Dedifferentiated amniotic fluid mesenchymal stem cell (primary cell): Measurements from ENCODE around the gene PDE10A.

Experiments used
- DNase-seq: peaks from one replicate; pipeline ENCODE4 v3.0.0-alpha.2; 2016; ENCODE audit errors: extremely low spot score

Gene PDE10A

DNA sequence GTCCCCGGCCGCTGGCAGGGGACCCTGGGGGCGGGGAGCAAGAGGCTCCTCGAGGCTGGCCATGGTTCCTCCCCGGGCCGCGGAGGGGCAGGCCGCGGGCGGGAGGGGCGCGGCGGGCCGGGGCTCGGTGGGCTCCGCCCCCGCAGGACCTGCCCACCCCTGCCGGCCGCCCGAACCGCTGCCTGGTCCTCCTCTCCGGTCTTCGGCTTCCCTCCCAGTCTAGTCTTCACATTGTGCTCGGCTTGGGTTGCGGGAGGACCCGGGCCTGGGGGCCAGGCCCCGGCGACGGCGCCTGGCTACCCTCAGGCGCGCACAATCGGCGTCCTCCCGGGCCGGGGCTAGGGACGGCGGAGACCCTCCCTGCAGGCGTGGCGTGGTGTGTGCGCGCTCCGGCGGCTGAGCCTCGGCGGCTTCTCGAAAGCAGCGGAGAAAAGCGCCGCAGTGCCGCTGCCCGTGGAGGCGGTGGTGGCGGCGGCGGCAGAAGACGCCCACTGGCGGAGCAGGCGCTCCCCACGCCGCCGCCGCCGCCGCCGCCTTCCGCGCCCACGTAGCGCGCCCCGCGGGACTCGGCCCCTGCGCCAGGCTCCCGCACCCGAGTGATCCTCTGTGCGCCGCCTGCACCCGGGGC, at the start of gene PDE10A:
Gene PDE10A, minus strand, starts transcription at position 493 of the 628 bp plus-strand sequence. Its CDS starts 430 bp downstream, at position 63.
- DNase-seq: no peak

GRCh38 chr6:165708985-165709576, 46.0 kb upstream of the PDE10A start:
- no peak for DNase-seq

DNA sequence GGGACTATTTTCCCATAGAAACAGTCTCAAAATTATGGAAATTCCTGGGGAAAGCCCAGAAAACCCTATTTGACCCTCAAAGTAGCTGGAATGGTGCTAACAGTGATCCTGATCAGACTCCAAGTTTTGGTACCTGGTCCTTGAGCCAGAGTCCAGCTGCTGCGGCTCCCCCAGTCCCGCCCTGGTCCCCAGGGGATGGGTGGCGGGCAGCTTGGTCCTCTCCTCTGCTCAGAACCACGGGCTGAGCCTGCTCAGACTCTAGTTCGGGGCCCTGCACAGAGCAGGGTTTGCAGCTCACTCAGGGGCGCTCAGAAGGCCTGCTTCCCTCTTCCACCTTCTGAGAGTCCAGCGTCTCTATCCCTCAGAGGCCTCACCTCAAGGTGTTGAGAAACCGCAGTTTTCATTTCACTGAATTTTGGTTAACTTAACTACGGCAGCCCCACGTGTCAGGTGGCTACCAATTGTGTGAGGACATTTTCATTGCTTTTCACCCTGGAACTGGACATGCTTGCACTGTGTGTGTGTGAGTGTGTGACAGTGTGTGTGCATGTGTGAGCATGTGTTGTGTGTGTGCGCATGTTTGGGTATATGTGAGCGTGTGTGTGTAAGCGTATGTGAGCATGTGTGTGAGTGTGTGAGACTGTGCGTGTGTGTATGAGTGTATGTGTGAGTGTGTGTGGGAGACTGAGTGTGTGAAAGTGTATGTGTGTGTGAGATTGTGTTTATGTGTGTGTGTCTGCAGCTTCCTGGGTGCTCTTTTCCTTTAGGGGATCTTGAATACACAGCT, 44.2 kb upstream of the PDE10A start:
- DNase-seq: no peak

- DNase-seq: no peak
These were observed 42.9 kb upstream of the PDE10A start for GRCh38 chr6:165705941-165706340.

DNA sequence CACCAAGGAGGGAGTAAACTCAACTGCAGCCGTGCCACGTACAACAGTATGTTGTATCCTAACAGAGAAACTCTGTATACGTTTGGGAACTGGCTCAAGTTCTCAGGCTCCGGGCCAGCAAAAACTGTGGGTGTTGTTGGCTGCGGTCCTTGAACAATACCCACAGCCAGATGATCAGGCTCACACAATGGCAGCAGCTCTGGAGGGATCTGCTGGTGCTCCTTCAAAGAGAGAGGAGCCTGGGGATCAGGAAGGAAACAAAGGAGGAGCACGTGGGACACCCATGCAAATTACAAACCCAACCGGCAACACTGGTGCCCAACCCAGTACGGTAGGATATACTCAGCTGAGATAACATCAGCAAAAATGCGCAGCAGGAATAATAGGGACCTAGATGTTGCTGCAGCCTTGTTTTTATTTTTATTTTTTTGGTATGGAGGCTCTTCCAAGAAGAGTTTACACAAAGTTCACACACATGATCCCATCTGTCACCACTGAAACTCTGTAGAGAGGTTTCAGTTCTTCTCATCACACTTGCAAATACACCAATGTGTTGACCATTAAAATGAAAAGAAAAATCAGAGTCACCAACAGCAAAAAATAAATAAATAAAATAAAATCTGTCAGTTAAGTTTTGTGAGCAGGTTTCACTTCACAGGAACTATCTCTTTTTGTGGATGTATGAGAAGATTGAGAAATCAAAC, 41.2 kb upstream of the PDE10A start:
- DNase-seq: no peak

DNA sequence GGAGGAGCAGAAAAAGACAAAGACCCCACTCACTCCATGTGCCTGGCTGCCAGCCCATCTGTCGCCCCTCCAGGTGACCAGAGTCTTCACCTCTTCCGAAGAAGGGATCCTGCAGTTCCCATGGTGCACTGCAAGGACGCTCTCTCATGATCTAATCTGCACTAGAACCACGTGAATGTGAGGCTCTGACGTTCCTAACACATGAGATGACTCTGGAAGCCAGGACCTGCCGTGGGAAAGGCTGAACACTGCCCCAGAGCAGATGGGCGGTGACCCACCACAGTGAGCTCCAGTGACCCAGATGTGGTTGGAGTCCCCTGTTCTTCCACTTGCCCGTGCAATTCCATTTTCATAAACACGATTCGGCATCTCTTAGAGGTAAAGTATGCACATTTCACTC, 39.6 kb upstream of the PDE10A start:
- DNase-seq: no peak

DNA sequence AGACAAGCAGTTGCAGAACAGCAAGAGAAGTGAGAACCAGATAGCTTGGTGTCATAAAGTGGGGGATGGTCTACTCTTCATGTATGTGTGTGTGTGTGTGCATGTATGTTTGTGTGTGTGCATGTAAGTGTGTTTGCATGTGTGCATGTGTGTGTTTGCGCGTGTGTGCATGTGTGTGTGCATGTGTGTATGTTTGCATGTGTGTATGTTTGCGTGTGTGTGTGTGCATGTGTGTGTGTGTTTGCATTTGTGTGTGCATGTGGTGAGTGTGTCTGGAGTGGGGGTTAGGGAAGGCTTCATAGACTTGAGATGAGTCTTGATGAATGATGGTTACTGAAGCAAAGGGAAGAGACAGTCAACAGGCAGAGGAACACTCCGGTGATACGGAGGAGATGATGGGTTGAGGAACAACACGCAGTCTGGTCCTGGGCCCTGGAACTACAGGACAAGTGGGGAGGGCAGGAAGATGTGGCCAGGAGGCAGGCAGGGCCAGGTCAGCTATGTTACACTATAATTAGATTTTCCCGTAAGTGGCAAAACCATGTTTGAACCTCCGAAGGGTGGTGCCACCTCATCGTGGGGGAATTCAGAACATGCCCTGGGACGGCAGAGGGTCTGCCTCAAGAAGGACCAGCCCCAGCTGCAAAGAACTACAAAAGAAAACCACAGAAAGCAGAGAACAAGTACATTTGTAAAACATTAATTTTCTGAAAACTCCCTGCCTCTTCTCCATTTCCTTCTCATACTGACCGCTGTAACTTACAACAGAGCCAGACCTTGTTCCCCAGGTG, 38.7 kb upstream of the PDE10A start:
- DNase-seq: no peak

- no peak for DNase-seq
These were observed 38.0 kb upstream of the PDE10A start for GRCh38 chr6:165701005-165701404.

GRCh38 chr6:165698868-165699267, 35.8 kb upstream of the PDE10A start:
- DNase-seq: no peak

DNA sequence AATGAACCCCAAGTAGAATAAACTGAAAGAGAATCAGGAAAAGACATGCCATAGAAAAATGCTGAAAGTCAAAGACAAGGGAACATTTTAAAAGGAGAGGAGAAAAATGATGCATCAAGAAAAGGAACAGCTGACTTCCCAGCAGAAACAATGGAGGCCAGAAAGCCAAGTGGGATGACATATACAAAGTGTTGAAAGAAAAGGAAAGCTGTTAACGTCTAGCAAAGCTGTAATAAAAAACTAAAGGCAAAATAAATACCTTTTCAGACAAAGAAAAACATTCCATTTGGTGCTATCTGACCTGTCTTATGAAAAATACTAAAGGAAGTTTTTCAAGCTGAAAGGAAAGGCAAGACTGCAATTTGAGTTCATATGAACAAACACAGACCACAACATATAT, 34.1 kb upstream of the PDE10A start:
- DNase-seq: no peak

DNA sequence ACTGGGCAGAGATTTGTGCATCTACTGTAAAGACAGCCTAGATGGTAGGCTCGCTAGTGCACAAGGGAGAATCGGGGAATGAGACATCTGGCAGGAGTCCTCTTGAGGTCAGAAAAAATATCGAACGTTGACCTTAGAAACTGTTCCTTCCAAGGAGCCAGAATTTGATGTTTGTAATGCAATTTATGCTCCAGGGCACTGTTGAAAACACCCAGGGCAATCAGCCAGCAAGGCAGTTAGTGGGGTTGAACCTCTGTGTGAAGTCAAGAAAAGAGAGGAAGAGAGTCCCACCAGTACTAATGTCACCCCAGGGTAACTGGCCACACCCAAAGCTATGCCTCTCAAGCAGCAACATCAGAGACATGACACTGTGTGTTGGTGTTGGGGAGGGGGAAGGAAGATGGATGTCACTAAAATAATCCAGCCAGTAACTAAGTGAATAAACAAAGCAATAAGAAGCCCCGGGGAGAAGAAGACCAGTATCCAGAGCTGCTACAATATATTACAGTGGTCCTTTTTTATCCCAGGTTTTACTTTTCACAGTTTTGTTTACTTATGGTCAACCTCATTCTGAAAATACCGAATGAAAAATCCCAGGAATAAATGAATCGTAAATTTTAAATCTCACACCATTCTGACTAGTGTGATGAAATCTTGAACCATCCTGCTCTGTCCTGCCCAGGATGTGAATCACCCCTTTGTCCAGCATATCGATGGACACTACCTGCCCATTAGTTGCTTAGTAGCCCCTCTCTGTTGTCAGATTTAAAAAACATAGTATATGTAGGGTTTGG, 32.9 kb upstream of the PDE10A start:
- no peak for DNase-seq

DNA sequence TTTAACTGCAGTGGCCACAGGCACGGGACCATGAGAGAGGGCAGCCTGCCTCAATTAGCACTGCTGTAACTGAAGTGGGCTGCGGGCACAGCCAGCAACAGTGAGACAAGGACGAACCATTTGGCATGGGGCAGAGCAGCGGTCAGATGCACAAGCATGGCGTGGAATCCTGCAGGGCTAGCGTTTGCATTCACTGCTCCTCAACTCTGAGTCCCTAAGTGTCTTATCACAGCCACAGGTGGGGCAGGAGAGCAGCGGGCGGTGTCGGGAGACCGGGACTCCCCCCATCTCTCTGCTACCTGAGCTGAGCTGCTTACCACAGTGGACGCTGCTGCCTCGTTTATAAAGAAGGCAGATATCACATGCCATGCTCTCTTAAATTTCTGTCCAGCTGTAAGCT, 31.3 kb upstream of the PDE10A start:
- no peak for DNase-seq

DNA sequence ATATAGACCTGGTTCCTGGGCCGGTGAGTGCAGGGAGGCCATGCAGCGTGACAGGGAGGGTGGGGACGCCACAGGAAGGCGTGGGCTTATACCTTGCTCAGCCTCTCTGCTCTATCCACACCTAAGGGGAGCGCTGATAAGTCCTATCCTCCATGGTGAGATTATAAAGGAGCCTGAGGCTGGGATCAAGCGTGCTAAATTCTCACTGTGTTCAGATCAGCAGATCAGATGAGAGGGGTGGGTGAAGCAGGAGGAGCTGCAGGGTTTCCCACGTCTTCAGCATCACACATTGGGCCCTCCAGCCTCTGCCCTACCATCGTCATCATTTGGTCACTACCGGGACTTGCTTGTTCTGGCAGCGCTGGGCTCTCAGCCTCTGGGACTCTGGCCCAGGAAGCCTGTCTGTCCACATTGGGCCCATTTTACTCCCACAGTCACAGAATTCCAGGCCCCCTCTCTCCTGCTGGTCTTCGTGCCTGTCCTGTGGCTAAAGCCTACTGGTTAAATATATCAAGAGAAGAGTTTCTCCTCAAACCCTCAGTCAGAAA, 29.1 kb upstream of the PDE10A start:
- DNase-seq: no peak

GRCh38 chr6:165689699-165690098, 26.7 kb upstream of the PDE10A start:
- no peak for DNase-seq

DNA sequence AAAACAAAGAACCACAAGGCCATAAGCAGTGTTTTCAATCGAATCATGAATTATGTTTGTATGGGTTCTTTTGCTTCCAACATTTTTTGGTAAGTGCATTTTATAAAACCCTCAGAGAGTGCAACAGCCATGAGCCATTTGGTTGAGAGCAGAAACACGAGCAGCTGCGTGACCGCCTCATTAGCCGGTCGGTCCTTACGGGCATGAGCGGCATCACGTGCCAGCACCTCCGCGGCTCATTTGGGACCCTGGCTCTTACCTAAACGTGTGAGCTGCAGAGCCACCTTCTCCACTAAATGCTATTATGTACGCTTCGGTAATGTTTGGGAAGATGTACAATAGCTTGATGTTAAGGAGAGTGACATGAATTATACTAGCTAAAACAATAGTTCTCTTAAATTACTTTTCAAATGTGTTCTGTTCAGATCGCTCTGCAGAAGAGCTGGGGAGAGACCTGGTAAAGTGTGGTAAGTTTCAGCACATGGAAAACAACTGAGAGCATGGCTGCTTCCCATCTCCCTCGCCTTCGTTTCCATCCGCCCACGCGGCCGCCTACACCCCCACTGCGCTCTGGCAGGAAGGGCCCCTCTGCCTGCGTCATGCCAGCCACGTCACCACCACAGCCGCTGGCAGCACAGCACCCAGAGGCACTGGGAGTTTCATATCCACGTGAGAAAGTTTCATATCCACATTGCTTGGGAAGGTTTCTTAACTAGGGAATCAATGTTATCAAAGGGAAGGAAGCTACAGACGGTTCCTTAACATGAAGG, 23.7 kb upstream of the PDE10A start:
- no peak for DNase-seq

GRCh38 chr6:165685302-165685701, 22.3 kb upstream of the PDE10A start:
- no peak for DNase-seq

DNA sequence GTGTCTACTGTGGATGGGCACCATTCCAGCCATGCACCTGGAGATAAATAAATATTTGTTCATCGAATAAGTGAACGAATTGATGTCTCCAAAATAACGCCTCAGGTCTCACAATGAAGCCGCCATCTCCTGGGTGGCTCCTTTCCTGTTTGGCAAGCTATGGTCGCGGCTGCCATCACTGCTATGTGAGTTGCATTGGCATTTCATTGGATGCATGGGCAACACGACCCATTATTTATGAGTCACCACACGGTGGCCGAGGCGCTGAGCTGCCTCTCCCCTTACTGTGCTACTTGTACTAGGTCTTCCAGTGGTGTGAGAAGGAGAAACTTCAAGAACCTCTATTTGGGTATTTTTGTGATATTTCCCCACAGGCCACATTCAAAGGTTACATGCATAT, 21.3 kb upstream of the PDE10A start:
- DNase-seq: no peak

DNA sequence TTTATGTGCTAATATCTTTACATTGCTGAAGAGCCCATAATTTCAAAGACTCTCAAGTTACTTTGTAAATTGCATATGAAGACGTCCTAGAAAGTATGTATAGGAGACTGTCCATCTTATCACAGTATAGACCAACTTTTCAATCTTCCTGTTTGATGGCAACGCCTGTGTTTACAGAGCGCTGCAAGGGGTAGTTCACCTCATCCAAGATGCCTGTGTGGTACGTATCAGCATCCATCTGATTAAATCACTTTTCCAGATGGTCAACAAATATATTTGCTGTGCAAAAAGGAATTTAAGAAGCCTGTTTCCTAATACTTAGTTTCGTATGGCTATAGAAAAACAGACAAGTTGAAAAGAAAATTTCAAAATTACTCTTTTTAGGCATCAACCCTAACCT, 17.9 kb upstream of the PDE10A start:
- DNase-seq: no peak

DNA sequence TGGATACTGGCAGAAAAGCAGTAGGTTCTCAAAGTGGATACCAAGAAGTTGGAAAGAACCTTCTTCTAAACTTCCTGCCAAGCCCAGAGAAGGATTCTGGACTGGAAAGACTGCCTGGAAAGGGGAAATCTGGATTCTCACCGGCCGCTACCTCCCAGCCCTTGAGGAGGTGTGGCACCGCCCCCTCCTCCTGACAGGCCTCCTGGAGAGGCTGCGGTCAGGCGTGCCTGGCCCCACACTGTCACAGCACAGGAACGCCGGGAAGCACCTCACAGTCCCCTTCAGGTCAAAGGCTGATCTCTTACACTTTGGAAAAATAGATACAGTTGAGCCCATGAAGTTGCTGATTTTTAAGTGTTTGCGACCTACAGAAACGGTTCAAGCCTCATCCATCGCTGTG, 16.3 kb upstream of the PDE10A start:
- DNase-seq: no peak

GRCh38 chr6:165678904-165679303, 15.9 kb upstream of the PDE10A start:
- DNase-seq: no peak
